ENCODE data around the gene LRRIQ1. TPM values are rescaled to one million over a fixed set of nuclear protein-coding genes. Genes with fewer than 3 reads are reported as not detected.
"Not testable (repeated sequence)": the region's sequence is repeated elsewhere in the genome, so short reads cannot be mapped to it uniquely, and the experiment has no call there.

Gene LRRIQ1
- total RNA-seq, 1 donor from 2014 or later, result not detected

DNA sequence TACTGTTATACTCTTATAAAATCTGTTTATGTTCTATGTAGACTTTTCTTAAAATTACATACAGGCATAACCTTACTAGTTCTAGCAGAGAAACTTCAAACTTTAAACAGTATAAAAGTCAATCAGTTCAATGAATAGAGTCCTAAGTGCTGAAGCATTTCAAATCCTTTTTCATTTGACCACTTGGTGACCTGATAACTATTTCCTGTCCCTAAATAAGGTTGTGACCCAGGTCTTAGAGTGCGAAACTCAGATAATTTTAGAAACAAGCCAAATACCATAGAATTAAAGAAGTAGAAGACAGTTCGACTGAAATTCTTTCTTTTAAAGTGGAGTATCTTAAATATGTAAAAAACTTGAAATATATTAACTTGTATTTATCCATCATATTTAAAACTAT is 147.7 kb downstream of the LRRIQ1 start:
- intact Hi-C loops (cut with micrococcal nuclease), result no loop called here

DNA sequence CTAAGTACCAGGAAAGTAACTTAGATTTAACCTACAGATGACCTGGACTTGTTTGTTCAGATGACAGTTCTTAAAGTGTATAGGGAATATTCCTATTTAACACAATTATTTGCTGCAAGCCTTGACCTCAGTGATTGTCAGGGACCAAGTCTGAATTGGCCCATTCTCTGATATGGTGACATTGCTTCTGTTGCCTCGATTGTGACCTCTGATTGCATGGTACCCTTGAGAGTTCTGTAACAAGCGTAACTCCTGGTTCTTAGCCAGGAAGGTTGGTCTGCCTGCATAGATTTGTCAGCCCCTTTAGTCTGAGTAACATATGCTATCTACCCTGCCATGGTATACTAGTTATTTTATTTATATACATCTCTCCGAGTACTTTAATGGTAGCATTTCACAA is 150.1 kb downstream of the LRRIQ1 start:
- intact Hi-C loops (cut with micrococcal nuclease), result no loop called here

DNA sequence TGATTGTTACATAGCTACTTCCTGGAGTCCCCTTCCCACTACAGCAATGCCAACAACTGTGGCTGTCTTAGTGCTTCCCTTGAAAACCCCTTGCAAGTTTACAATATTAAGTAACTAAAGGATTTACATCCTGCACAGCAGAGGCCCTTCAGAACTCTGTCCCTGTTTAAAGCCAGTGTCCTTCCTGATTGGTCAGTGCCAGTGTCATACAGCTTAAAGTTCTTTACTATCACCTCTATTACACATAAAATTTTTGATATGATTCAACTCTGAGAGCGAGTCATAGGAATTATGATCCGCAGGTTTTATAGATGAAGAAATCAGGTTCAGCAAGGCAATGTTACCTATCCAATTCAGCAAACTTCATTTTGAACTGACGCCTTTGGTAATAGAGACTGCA is 152.5 kb downstream of the LRRIQ1 start:
- intact Hi-C loops (cut with micrococcal nuclease), result no loop called here

DNA sequence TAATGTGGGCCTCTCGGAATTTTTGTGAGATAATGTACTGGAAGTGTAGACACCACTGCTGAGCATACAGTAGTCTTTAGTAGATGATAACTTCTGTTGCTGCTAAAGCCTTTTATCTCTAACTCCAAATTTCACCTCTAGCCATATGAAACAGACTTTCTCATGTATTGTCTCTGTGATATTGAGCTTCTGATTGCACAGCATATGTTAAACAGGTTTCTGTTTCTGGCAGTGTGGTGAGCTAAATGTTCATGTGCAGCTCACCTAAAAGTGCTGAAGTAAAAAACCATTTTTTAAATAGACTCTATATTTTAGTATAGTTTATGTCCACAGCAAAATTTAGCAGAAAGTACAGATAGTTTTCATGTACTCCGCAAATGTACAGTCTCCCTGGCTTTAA is 154.6 kb downstream of the LRRIQ1 start:
- intact Hi-C loops (cut with micrococcal nuclease), result no loop called here

- intact Hi-C loops (cut with micrococcal nuclease), result loop anchor here (5.0 kb wide), 1 partner anchor 42 kb away; no protein-coding TSS in a partner anchor
Measured at GRCh38 chr12:85203809-85204208, 167.7 kb downstream of the LRRIQ1 start.

DNA sequence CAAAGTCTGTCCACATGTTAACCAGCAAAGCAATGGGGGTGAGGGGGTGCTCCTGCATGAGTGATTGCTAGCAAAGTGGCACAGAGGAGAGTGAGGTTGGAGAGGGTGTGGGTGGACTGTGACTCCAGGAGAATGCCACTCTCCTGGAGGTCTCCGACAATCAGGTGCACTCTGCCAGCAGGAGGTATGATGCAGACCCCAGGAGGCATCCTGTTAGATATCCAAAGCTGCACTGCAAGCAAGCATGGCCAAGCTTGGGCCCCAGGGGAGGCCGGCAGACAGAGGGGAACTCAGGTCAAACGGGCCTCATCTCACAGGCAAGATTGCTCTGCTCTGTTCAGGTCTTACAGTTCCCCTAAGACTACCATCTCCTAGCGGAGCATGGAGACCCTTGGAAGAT is 170.4 kb downstream of the LRRIQ1 start:
- intact Hi-C loops (cut with micrococcal nuclease), result no loop called here

DNA sequence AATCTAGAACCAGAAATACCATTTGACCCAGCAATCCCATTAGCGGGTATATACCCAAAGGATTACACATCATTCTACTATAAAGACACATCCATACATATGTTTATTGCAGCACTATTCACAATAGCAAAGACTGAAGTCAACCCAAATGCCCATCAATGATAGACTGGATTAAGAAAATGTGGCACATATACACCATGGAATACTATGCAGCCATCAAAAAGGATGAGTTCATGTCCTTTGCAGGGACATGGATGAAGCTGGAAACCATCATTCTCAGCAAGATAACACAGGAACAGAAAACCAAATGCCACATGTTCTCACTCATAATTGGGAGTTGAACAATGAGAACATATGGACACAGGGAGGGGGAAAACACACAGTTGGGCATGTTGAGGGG is 188.2 kb downstream of the LRRIQ1 start:
- intact Hi-C loops (cut with micrococcal nuclease), result not testable (repeated sequence)

DNA sequence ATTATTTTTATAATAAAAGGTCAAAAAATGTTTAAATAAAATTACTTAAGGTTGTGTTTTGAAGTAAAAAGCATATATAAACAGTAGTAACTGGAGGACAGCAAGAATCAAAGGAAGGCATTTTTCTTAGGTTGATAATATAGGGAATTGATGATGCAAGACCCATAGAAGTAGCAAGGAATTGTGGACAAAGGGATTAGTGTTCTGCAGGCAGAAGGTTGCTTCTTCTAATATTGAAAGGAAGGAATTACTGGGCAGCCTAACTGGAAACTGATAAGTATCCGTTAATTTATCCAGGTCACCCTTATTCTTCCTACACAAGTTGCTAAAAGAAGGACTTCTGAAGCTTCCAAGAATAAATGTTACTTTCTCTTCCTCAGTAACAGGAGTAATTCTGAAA is 189.3 kb downstream of the LRRIQ1 start:
- intact Hi-C loops (cut with micrococcal nuclease), result no loop called here

- intact Hi-C loops (cut with micrococcal nuclease), result no loop called here
Measured at GRCh38 chr12:85237327-85237726, 201.2 kb downstream of the LRRIQ1 start.

DNA sequence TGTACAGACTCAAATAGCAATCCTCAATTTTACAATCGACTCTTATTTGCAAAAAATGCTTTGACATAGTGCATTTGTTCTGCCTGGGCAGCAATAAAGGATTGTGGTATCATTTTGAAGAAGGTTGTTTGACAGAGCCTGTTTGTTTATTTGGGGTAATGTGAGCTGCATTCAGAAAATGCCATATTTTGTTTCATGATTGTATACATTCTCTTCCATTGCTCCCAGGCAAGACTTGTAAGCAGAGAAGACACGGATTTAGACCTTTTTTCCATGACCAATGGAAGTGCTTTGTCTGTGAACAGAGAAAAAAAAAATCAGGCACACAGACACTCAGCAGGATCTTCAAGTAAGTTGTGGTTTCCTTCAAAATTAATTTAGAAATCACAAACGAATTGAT is 208.4 kb downstream of the LRRIQ1 start:
- intact Hi-C loops (cut with micrococcal nuclease), result no loop called here

DNA sequence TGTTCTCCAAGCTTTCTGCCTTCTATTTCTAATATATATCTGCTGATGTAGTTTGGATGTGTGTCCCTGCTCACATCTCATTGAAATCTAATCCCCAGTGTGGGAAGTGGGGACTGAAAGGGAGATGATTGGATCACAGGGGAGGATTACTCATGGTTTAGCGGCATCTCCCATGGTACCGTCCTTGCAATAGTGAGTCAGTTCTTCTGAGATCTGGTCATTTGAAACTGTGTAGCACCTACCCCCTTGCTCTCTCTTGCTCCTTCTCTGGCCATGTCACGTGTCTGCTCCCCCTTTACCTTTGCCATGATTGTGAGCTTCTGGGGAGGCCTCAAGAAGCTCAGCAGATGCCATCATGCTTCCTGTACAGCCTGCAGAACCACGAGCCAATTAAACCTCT is 217.7 kb downstream of the LRRIQ1 start:
- intact Hi-C loops (cut with micrococcal nuclease), result no loop called here

GRCh38 chr12:85257671-85258070 is 221.5 kb downstream of the LRRIQ1 start:
- intact Hi-C loops (cut with micrococcal nuclease), result no loop called here

DNA sequence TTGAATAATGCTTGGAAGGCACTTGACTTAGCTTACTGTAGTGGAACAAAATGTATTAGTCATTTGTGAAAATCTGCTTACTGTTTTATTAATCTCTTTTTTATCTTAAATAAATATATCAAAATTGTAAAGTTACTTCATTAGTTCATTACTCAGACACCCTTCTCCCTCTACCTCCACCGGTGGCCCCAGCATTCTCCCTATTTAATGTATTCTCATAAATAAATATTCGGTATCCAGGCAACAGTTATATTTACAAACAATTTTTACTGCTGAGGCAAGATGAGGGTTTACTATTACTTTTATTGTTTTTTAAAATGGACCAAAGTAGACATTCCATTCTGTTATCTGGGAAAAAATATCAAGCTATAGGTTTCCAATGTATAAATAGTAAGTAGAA is 224.3 kb downstream of the LRRIQ1 start:
- intact Hi-C loops (cut with micrococcal nuclease), result no loop called here

- intact Hi-C loops (cut with micrococcal nuclease), result no loop called here
Measured at GRCh38 chr12:85260896-85261295, 224.7 kb downstream of the LRRIQ1 start.

GRCh38 chr12:85266356-85266755 is 230.2 kb downstream of the LRRIQ1 start:
- intact Hi-C loops (cut with micrococcal nuclease), result no loop called here

GRCh38 chr12:85273381-85274314 is 237.5 kb downstream of the LRRIQ1 start:
- intact Hi-C loops (cut with micrococcal nuclease), result loop anchor here (10.0 kb wide), 1 partner anchor 359 kb away; the partner anchor contains the start of gene SLC6A15

DNA sequence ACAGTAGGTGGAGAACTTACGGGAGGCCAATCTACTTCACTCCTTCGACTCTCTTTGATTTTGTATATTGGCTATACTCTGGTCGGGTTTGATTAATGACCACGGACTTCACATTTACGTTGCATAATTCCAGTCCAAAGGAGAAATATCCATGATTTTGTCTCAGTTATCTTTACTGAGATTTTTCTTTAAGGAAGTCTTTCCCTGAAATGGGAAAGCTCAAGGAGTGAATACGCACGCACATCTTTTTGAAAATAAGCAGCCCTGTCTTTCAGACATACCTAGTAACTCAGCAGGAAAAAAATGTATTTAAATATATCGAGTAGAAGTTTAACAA is 238.1 kb downstream of the LRRIQ1 start:
- intact Hi-C loops (cut with micrococcal nuclease), result loop anchor here (10.0 kb wide), 1 partner anchor 359 kb away; the partner anchor contains the start of gene SLC6A15

GRCh38 chr12:85275374-85275773 is 239.2 kb downstream of the LRRIQ1 start:
- intact Hi-C loops (cut with micrococcal nuclease), result loop anchor here (10.0 kb wide), 1 partner anchor 361 kb away; the partner anchor contains the start of gene SLC6A15

DNA sequence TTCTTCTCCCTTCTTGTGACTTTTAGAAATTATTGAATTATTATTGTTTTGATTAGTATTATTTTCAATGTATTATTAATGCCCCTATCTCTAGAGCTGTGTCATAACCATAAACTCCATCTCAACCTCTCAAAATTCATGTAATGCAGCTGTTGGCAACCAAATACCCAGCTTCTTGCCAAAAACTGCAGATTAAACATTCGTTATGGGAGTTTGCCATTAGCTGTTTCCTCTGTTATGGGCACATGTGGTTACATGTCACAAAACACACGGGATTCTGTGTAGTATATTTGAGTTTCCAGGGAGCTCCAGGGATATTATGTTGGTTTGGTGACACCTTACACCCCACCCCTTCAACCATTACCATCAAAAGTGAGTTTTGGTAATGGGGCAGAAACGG is 241.0 kb downstream of the LRRIQ1 start:
- intact Hi-C loops (cut with micrococcal nuclease), result loop anchor here (10.0 kb wide), 1 partner anchor 362 kb away; the partner anchor contains the start of gene SLC6A15

DNA sequence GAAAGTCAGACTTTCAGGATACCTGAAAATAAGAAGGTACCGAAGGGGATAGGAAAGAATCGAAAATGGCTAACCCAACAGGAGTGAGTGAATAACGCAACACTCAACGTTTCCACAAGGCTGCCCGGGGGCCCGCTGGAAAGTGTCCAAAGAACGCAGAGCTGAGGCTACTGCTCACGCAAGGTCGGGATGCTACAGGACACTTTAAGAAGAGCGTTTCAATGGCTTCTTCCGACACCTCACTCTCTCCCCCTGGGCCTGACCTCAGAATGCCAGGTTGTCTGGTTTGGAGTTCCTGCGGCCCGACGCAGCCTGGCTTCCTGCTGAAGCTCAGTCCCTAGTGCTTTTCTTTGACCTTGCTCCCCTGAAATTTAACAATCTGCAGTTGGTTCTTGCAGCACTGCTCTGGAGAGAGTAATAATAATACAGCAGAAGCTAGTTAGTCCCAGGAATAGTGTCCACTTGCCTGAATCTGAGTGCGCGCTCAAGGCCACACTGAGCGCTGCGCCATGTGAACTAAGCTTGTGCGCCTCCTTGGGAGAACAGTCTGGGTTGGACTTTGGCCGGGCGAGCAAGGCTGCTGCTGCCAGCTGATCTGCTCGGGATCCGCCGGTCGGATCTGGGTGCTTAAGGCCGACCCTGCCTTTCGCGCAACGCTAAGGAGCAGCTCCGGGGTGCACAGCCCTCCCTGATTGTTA is 241.9 kb downstream of the LRRIQ1 start:
- intact Hi-C loops (cut with micrococcal nuclease), result loop anchor here (10.0 kb wide), 1 partner anchor 363 kb away; the partner anchor contains the start of gene SLC6A15

GRCh38 chr12:85278598-85279448 is 242.7 kb downstream of the LRRIQ1 start:
- intact Hi-C loops (cut with micrococcal nuclease), result loop anchor here (10.0 kb wide), 1 partner anchor 364 kb away; the partner anchor contains the start of gene SLC6A15
